Astrocyte (in vitro differentiated cells and primary cell): ENCODE measurements around the gene BTBD18.

Experiments
- EZH2 ChIP-seq: IDR thresholded peaks from 2 replicates; pipeline ENCODE4 v1.6.1; 2012; ENCODE audit warnings: mild to moderate bottlenecking, low read length, inconsistent platforms; ENCODE audit not compliant: insufficient read depth
- TF ChIP-seq, protein P1 (sequence below): IDR thresholded peaks from 2 replicates; pipeline ENCODE4 v1.5.1; 2011; ENCODE audit warnings: low read depth, mild to moderate bottlenecking, inconsistent platforms, low read length, moderate library complexity; ENCODE audit not compliant: insufficient read depth

GRCh38 chr11:57728829-57729228, 22.8 kb downstream of the BTBD18 start:
- TF ChIP-seq, protein P1, sequence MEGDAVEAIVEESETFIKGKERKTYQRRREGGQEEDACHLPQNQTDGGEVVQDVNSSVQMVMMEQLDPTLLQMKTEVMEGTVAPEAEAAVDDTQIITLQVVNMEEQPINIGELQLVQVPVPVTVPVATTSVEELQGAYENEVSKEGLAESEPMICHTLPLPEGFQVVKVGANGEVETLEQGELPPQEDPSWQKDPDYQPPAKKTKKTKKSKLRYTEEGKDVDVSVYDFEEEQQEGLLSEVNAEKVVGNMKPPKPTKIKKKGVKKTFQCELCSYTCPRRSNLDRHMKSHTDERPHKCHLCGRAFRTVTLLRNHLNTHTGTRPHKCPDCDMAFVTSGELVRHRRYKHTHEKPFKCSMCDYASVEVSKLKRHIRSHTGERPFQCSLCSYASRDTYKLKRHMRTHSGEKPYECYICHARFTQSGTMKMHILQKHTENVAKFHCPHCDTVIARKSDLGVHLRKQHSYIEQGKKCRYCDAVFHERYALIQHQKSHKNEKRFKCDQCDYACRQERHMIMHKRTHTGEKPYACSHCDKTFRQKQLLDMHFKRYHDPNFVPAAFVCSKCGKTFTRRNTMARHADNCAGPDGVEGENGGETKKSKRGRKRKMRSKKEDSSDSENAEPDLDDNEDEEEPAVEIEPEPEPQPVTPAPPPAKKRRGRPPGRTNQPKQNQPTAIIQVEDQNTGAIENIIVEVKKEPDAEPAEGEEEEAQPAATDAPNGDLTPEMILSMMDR = no peak
- no peak for TF ChIP-seq EZH2
